DMS53 treated with DMSO at 0.1 percent for 48 hours (cell line): ENCODE measurements around the gene ISCA1.
"Not testable (repeated sequence)": the region's sequence is repeated elsewhere in the genome, so short reads cannot be mapped to it uniquely, and the experiment has no call there.

Experiments used
- DNase-seq: peaks from one replicate; lab custom pipeline; 2025; ENCODE audit not compliant: unreplicated experiment; lab: John Stamatoyannopoulos, UW

ISCA1 gene

GRCh38 chr9:86282077-86282978 is at the start of gene ISCA1:
Gene ISCA1 (minus strand): TSS chr9:86282538. CDS start chr9:86282458, 80 bp downstream.
- peak; percentile 71 for DNase-seq

GRCh38 chr9:86330186-86330585 is 47.8 kb upstream of the ISCA1 start:
- DNase-seq = no peak

- DNase-seq = no peak
Observed at GRCh38 chr9:86329649-86330048, 47.3 kb upstream of the ISCA1 start.

GRCh38 chr9:86328156-86328555 is 45.8 kb upstream of the ISCA1 start:
- no peak for DNase-seq

GRCh38 chr9:86326536-86326935 is 44.2 kb upstream of the ISCA1 start:
- no peak for DNase-seq

GRCh38 chr9:86324901-86325300 is 42.6 kb upstream of the ISCA1 start:
- DNase-seq = no peak

- DNase-seq = no peak
Observed at GRCh38 chr9:86324308-86324707, 42.0 kb upstream of the ISCA1 start.

GRCh38 chr9:86322973-86323644 is 40.8 kb upstream of the ISCA1 start:
- no peak for DNase-seq

GRCh38 chr9:86321373-86321772 is 39.0 kb upstream of the ISCA1 start:
- no peak for DNase-seq

- DNase-seq = no peak
Observed at GRCh38 chr9:86318187-86318586, 35.8 kb upstream of the ISCA1 start.

- DNase-seq = no peak
Observed at GRCh38 chr9:86315078-86315477, 32.7 kb upstream of the ISCA1 start.

- not testable (repeated sequence) for DNase-seq
Observed at GRCh38 chr9:86312959-86313358, 30.6 kb upstream of the ISCA1 start.

GRCh38 chr9:86308687-86309086 is 26.3 kb upstream of the ISCA1 start:
- DNase-seq = no peak

GRCh38 chr9:86304236-86304730 is 21.9 kb upstream of the ISCA1 start:
- DNase-seq = no peak

GRCh38 chr9:86303316-86303975 is 21.1 kb upstream of the ISCA1 start:
- DNase-seq = no peak

- DNase-seq = no peak
Observed at GRCh38 chr9:86301686-86302085, 19.3 kb upstream of the ISCA1 start.

GRCh38 chr9:86300701-86301100 is 18.4 kb upstream of the ISCA1 start:
- DNase-seq = no peak

GRCh38 chr9:86298873-86299272 is 16.5 kb upstream of the ISCA1 start:
- peak; percentile 39 for DNase-seq

GRCh38 chr9:86290341-86290740 is 8.0 kb upstream of the ISCA1 start:
- DNase-seq = not testable (repeated sequence)

GRCh38 chr9:86288499-86289198 is 6.3 kb upstream of the ISCA1 start:
- DNase-seq = no peak

GRCh38 chr9:86287013-86287412 is 4.7 kb upstream of the ISCA1 start:
- no peak for DNase-seq
